H9 (cell line): ENCODE data around the gene MR1. TPM values are rescaled to one million over a fixed set of nuclear protein-coding genes. Genes with fewer than 3 reads are reported as not detected.

ENCODE experiments used
- DNase-seq: peaks from one replicate; pipeline ENCODE4 v3.0.0-alpha.2; 2017
- H2AFZ ChIP-seq: one replicate; pipeline ENCODE4 v1.6.1; 2013; ENCODE audit warnings: mild to moderate bottlenecking, low read length, control low read depth, moderate library complexity
- H2AK5ac ChIP-seq: 2 replicates; pipeline ENCODE4 v1.6.1; 2013; ENCODE audit warnings: low read length, control low read depth, mixed read lengths; ENCODE audit not compliant: insufficient read length
- H2BK120ac ChIP-seq: one replicate; pipeline ENCODE4 v1.6.1; 2013; ENCODE audit warnings: low read depth, mild to moderate bottlenecking, low read length, control low read depth, inconsistent platforms; ENCODE audit not compliant: poor library complexity, severe bottlenecking
- H2BK12ac ChIP-seq: 2 replicates; pipeline ENCODE4 v1.6.1; 2013; ENCODE audit warnings: low read length, control low read depth, mixed read lengths, low read depth; ENCODE audit not compliant: insufficient read length
- H2BK15ac ChIP-seq: 2 replicates; pipeline ENCODE4 v1.6.1; 2013; ENCODE audit warnings: low read depth, low read length, control low read depth
- H2BK20ac ChIP-seq: one replicate; pipeline ENCODE4 v1.6.1; 2013; ENCODE audit warnings: low read depth, mild to moderate bottlenecking, low read length, control low read depth, inconsistent platforms; ENCODE audit not compliant: poor library complexity, severe bottlenecking
- H2BK5ac ChIP-seq: 2 replicates; pipeline ENCODE4 v1.6.1; 2013; ENCODE audit warnings: low read length, control low read depth, mixed read lengths; ENCODE audit not compliant: insufficient read length
- H3K14ac ChIP-seq: 2 replicates; pipeline ENCODE4 v1.6.1; 2013; ENCODE audit warnings: low read length, control low read depth; ENCODE audit not compliant: insufficient read depth
- H3K18ac ChIP-seq: 2 replicates; pipeline ENCODE4 v1.6.1; 2013; ENCODE audit warnings: low read depth, mild to moderate bottlenecking, mixed read lengths, low read length, control low read depth; ENCODE audit not compliant: insufficient read length
- H3K23ac ChIP-seq: 2 replicates; pipeline ENCODE4 v1.6.1; 2013; ENCODE audit warnings: low read length, control low read depth, mixed read lengths, low read depth; ENCODE audit not compliant: insufficient read length
- H3K23me2 ChIP-seq: 2 replicates; pipeline ENCODE4 v1.6.1; 2013; ENCODE audit warnings: low read depth, mild to moderate bottlenecking, mixed read lengths, low read length, control low read depth; ENCODE audit not compliant: insufficient read length, poor library complexity, severe bottlenecking
- H3K27ac ChIP-seq: 2 replicates; pipeline ENCODE4 v1.5.1; 2013; ENCODE audit warnings: low read length, control low read depth, mixed read lengths, low read depth; ENCODE audit not compliant: insufficient read length
- H3K27me3 ChIP-seq: 2 replicates; pipeline ENCODE4 v1.6.1; 2013; ENCODE audit warnings: low read length, control low read depth, inconsistent platforms; ENCODE audit not compliant: insufficient read depth
- H3K4ac ChIP-seq: 2 replicates; pipeline ENCODE4 v1.6.1; 2013; ENCODE audit warnings: low read depth, mild to moderate bottlenecking, control low read depth, inconsistent platforms, low read length, moderate library complexity
- H3K4me1 ChIP-seq: 2 replicates; pipeline ENCODE4 v1.6.1; 2013; ENCODE audit warnings: low read length, control low read depth, inconsistent platforms; ENCODE audit not compliant: insufficient read depth
- H3K4me2 ChIP-seq: 2 replicates; pipeline ENCODE4 v1.6.1; 2013; ENCODE audit warnings: low read length, control low read depth, mixed read lengths; ENCODE audit not compliant: insufficient read length, insufficient read depth
- H3K56ac ChIP-seq: 2 replicates; pipeline ENCODE4 v1.6.1; 2013; ENCODE audit warnings: low read depth, mild to moderate bottlenecking, mixed read lengths, low read length, control low read depth; ENCODE audit not compliant: insufficient read length
- H3K79me1 ChIP-seq: 2 replicates; pipeline ENCODE4 v1.6.1; 2013; ENCODE audit warnings: low read depth, mild to moderate bottlenecking, moderate library complexity, low read length, control low read depth, inconsistent platforms; ENCODE audit not compliant: insufficient read depth, poor library complexity, severe bottlenecking
- H3K79me2 ChIP-seq: 2 replicates; pipeline ENCODE4 v1.6.1; 2013; ENCODE audit warnings: low read length, control low read depth, inconsistent platforms; ENCODE audit not compliant: insufficient read depth
- H3K9ac ChIP-seq: 2 replicates; pipeline ENCODE4 v1.6.1; 2013; ENCODE audit warnings: low read length, control low read depth, mixed read lengths; ENCODE audit not compliant: insufficient read length; ENCODE audit errors: extremely low read depth
- H3K9me3 ChIP-seq: one replicate; pipeline ENCODE4 v1.6.1; 2013; ENCODE audit warnings: low read depth, low read length, inconsistent platforms; ENCODE audit not compliant: control insufficient read depth
- H3T11ph ChIP-seq: one replicate; pipeline ENCODE4 v1.6.1; 2013; ENCODE audit warnings: mild to moderate bottlenecking, low read length, control low read depth, inconsistent platforms
- H4K20me1 ChIP-seq: one replicate; pipeline ENCODE4 v1.6.1; 2013; ENCODE audit not compliant: control insufficient read depth, insufficient read length, insufficient read depth
- H4K5ac ChIP-seq: 2 replicates; pipeline ENCODE4 v1.6.1; 2013; ENCODE audit warnings: low read depth, mild to moderate bottlenecking, mixed read lengths, low read length, control low read depth; ENCODE audit not compliant: insufficient read length
- H4K8ac ChIP-seq: replicated peaks from 2 replicates; pipeline ENCODE4 v1.6.1; 2013; ENCODE audit warnings: low read length, control low read depth, mixed read lengths, low read depth; ENCODE audit not compliant: insufficient read length
- H4K91ac ChIP-seq: 2 replicates; pipeline ENCODE4 v1.6.1; 2013; ENCODE audit warnings: low read depth, mild to moderate bottlenecking, moderate library complexity, mixed read lengths, low read length, control low read depth; ENCODE audit not compliant: insufficient read length
- H3K27ac Mint-ChIP-seq, 3 experiments: 2 replicates in 2 of 3; 3 replicates in 1 of 3; pipeline ENCODE4 v1.8.0; 2020 to 2021; ENCODE audit warnings: mixed read lengths in 3 of 3, mild to moderate bottlenecking in 1 of 3, moderate library complexity in 1 of 3
- H3K27me3 Mint-ChIP-seq: 2 replicates; pipeline ENCODE4 v1.8.0; 2021; ENCODE audit warnings: low read depth, mild to moderate bottlenecking, moderate library complexity, mixed read lengths
- H3K36me3 Mint-ChIP-seq, 3 experiments: 2 replicates in 2 of 3; 3 replicates in 1 of 3; pipeline ENCODE4 v1.8.0; 2020 to 2021; ENCODE audit warnings: low read depth in 3 of 3, mixed read lengths in 3 of 3; ENCODE audit not compliant: insufficient read depth in 1 of 3
- H3K4me1 Mint-ChIP-seq, 2 experiments: 2 replicates each; pipeline ENCODE4 v1.8.0; 2020; ENCODE audit warnings: mixed read lengths in 2 of 2
- H3K4me3 Mint-ChIP-seq, 2 experiments: 2 replicates in 1 of 2; 3 replicates in 1 of 2; pipeline ENCODE4 v1.8.0; 2020 to 2021; ENCODE audit warnings: mild to moderate bottlenecking in 2 of 2, mixed read lengths in 2 of 2, moderate library complexity in 1 of 2
- H3K9me3 Mint-ChIP-seq, 2 experiments: 2 replicates in 1 of 2; 3 replicates in 1 of 2; pipeline ENCODE4 v1.8.0; 2020; ENCODE audit warnings: mild to moderate bottlenecking in 2 of 2, mixed read lengths in 2 of 2, moderate library complexity in 1 of 2
- CTCF ChIP-seq: fragments of 200-600 bp; sonication (generic); conservative IDR thresholded peaks from 3 replicates; pipeline ENCODE4 v1.8.0; 2021; ENCODE audit warnings: antibody characterized with exemption, mild to moderate bottlenecking
- WGBS: extraction: QIAGEN DNeasy Blood & Tissue Kit; methylation state at CpG from one replicate; pipeline ENCODE4 v1.1.7; 2013; ENCODE audit warnings: missing lambda C conversion rate, low lambda C conversion rate, mixed read lengths; ENCODE audit not compliant: insufficient read length; ENCODE audit errors: extremely low coverage; 5-methylcytosine and 5-hydroxymethylcytosine counted together
- total RNA-seq: library from RNA; stranded (reverse); gene quantifications from 2 replicates; pipeline ENCODE4 v1.2.1, GENCODE V29; 2021

MR1 gene
- total RNA-seq, 1 experiment from 2014 or later: 0.02 TPM

GRCh38 chr1:181061487-181061886 is 27.7 kb downstream of the MR1 start:
- Histone ChIP-seq H3K79me2 (no peaks in the 10 kb centered on the region), H4K20me1 (no peaks in the 10 kb centered on the region), H2BK15ac (no peak overlapping the region), H3K14ac (no peak overlapping the region), H3K4ac (no peak overlapping the region), H4K91ac (no peak overlapping the region), H3K56ac (no peak overlapping the region), H3K9ac (no peak overlapping the region), H4K8ac (no peak overlapping the region), H2BK20ac (no peak overlapping the region), H4K5ac (no peak overlapping the region), H2BK5ac (no peak overlapping the region), H2BK120ac (no peak overlapping the region), H2AFZ (no peak overlapping the region), H3K23me2 (no peaks in the 10 kb centered on the region), H3K79me1 (no peaks in the 10 kb centered on the region), H3K4me2 (no peak overlapping the region), H3K27ac (no peak overlapping the region), H3T11ph (no peak overlapping the region), H3K27me3 (no peaks in the 10 kb centered on the region), H3K23ac (no peak overlapping the region), H3K4me1 (peaks cover 3% of the 10 kb centered on the region; the same call in 1 of the 2 replicates), H3K18ac (no peak overlapping the region), H2AK5ac (no peak overlapping the region), H3K9me3 (no peaks in the 10 kb centered on the region), H2BK12ac (no peak overlapping the region)
- DNase-seq: no peak
- no peak for TF ChIP-seq CTCF
- H3K4me1 Mint-ChIP-seq: peaks cover 46 to 50% of the 10 kb centered on the region in 2 experiments
- no peak overlapping the region for H3K4me3 Mint-ChIP-seq
- no CpG with 5 or more reads among the region's 2 CpGs for WGBS
- H3K27ac Mint-ChIP-seq: no peak overlapping the region
- H3K27me3 Mint-ChIP-seq: no peaks in the 10 kb centered on the region; the same call in none of the 2 replicates
- peaks cover 0 to 4% (median 0%) of the 10 kb centered on the region in 3 experiments; a peak in 2 of 7 replicates for H3K36me3 Mint-ChIP-seq
- no peaks in the 10 kb centered on the region; a peak in 1 of 5 replicates for H3K9me3 Mint-ChIP-seq
